HG03066 (cell line): ENCODE results near the gene SERINC4.

ENCODE experiments used
- ATAC-seq: cut with Tn5 transposase; IDR thresholded peaks from one replicate; pipeline ENCODE4 v1.9.1; 2021; ENCODE audit warnings: low read depth; ENCODE audit not compliant: unreplicated experiment

The SERINC4 gene

GRCh38 chr15:43799209-43799944 lies 643 bp downstream of the SERINC4 start:
- ATAC-seq: no peak

GRCh38 chr15:43796566-43796965 lies 3.5 kb downstream of the SERINC4 start:
- no peak for ATAC-seq

GRCh38 chr15:43795997-43796396 lies 4.0 kb downstream of the SERINC4 start:
- no peak for ATAC-seq

GRCh38 chr15:43795197-43795596 lies 4.8 kb downstream of the SERINC4 start:
- no peak for ATAC-seq

- ATAC-seq: no peak
Measured at GRCh38 chr15:43794269-43795037, 5.6 kb downstream of the SERINC4 start.

GRCh38 chr15:43793647-43794046 lies 6.4 kb downstream of the SERINC4 start:
- ATAC-seq: no peak

GRCh38 chr15:43792761-43793476 lies 7.1 kb downstream of the SERINC4 start:
- no peak for ATAC-seq

- peak; percentile 69 for ATAC-seq
Measured at GRCh38 chr15:43791993-43792760, 7.8 kb downstream of the SERINC4 start, which contains the start of gene SERF2. SERF2 (plus strand) TSS chr15:43792320; CDS start chr15:43792377, 57 bp downstream.

GRCh38 chr15:43789409-43789808 lies 10.6 kb downstream of the SERINC4 start:
- no peak for ATAC-seq

GRCh38 chr15:43779016-43779415 lies 21.0 kb downstream of the SERINC4 start:
- no peak for ATAC-seq

GRCh38 chr15:43777267-43777914 lies 22.6 kb downstream of the SERINC4 start:
- ATAC-seq: peak; percentile 47

GRCh38 chr15:43776718-43777266 lies 23.2 kb downstream of the SERINC4 start, which contains the start of gene ELL3:
ELL3 (minus strand) TSS chr15:43776966; CDS start chr15:43776901, 65 bp downstream.
- ATAC-seq: peak; percentile 40

GRCh38 chr15:43776101-43776717 lies 23.8 kb downstream of the SERINC4 start:
- peak; percentile 61 for ATAC-seq

- ATAC-seq: no peak
Measured at GRCh38 chr15:43775411-43775965, 24.5 kb downstream of the SERINC4 start.

- ATAC-seq: no peak
Measured at GRCh38 chr15:43774062-43774461, 26.0 kb downstream of the SERINC4 start.

GRCh38 chr15:43772624-43773023 lies 27.4 kb downstream of the SERINC4 start:
- no peak for ATAC-seq

- ATAC-seq: no peak
Measured at GRCh38 chr15:43771816-43772215, 28.2 kb downstream of the SERINC4 start.

GRCh38 chr15:43769584-43770228 lies 30.3 kb downstream of the SERINC4 start:
- ATAC-seq: no peak
